Mucosa of descending colon (tissue), 3 donors: ENCODE data around the gene ERBB4. TPM values are rescaled to one million over a fixed set of nuclear protein-coding genes. Genes with fewer than 3 reads are reported as not detected.
"Not testable (repeated sequence)": the region's sequence is repeated elsewhere in the genome, so short reads cannot be mapped to it uniquely, and the experiment has no call there.

Source experiments
- ATAC-seq: fragments of 200-7000 bp; cut with Tn5 transposase; one replicate; pipeline ENCODE4 v1.9.1; 2020; ENCODE audit warnings: mild to moderate bottlenecking, moderate library complexity
- DNase-seq, 3 donors: peaks; one replicate each; pipeline ENCODE4 v3.0.0-alpha.2; 2020
- H3K36me3 ChIP-seq: fragments of 200-600 bp; one replicate; pipeline ENCODE4 v1.8.0; 2021; ENCODE audit warnings: low read depth, mild to moderate bottlenecking
- H3K4me1 ChIP-seq: fragments of 200-600 bp; one replicate; pipeline ENCODE4 v1.8.0; 2021; ENCODE audit warnings: low read depth, mild to moderate bottlenecking
- H3K4me3 ChIP-seq: fragments of 200-600 bp; one replicate; pipeline ENCODE4 v1.8.0; 2021; ENCODE audit warnings: mild to moderate bottlenecking
- H3K9me3 ChIP-seq: fragments of 200-600 bp; one replicate; pipeline ENCODE4 v1.8.0; 2021; ENCODE audit warnings: mild to moderate bottlenecking
- intact Hi-C, 2 donors: fragments of 100-400 bp; cut with DNase I in 1 of 2; cut with micrococcal nuclease in 1 of 2; formaldehyde crosslinking; loops; one replicate each; pipeline versions ENCODE4 v1.11.0 to v1.11.1; 2022; cut with DNase I, micrococcal nuclease
- total RNA-seq, 3 donors: library from RNA; stranded (reverse); fragmentation: NEBNext Ultra II Directional in 2 of 3; extraction: Animal tissue kit (Norgen Biotek cat#: 25700) in 2 of 3; gene quantifications; one replicate each; pipeline versions ENCODE4 v1.2.1 to v1.2.4, GENCODE V29; 2021 to 2023
- TF ChIP-seq, protein P1 (sequence below): fragments of 200-600 bp; IDR thresholded peaks from one replicate; pipeline ENCODE4 v1.8.0; 2022; ENCODE audit warnings: antibody characterized with exemption, mild to moderate bottlenecking
- donor health status: DM: no; HTN: no; CAD: no; lungs with moderate emphysema.
- donor health status: DM: no; HTN: no; CAD: no.
- donor health status: DM: no; HTN: yes; CAD: no.

The ERBB4 gene
- total RNA-seq, 3 donors from 2014 or later, result 0.05 to 0.25 TPM; not detected in 1

DNA sequence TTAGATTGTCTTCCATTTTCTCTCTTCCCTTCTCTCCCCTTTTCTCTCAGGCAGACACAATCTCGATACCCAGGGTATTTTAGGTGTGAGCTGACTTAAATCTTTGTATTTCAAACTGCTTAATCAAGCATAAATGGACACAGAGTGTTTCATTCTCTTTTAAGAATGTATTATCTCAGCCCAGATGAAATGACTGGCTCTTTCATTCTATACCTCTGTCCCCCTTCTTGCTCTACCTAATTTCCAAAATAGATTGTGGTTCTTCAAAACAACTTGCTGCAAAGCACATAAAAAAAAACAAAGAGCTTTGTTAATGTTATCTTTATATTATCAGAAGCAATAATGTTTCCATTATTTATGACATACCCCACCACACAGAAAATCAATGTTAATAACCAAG is 514.6 kb downstream of the ERBB4 start:
- TF ChIP-seq, protein P1, sequence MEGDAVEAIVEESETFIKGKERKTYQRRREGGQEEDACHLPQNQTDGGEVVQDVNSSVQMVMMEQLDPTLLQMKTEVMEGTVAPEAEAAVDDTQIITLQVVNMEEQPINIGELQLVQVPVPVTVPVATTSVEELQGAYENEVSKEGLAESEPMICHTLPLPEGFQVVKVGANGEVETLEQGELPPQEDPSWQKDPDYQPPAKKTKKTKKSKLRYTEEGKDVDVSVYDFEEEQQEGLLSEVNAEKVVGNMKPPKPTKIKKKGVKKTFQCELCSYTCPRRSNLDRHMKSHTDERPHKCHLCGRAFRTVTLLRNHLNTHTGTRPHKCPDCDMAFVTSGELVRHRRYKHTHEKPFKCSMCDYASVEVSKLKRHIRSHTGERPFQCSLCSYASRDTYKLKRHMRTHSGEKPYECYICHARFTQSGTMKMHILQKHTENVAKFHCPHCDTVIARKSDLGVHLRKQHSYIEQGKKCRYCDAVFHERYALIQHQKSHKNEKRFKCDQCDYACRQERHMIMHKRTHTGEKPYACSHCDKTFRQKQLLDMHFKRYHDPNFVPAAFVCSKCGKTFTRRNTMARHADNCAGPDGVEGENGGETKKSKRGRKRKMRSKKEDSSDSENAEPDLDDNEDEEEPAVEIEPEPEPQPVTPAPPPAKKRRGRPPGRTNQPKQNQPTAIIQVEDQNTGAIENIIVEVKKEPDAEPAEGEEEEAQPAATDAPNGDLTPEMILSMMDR, result no peak
- ATAC-seq, result no peak
- Histone ChIP-seq H3K9me3 (no peaks in the 10 kb centered on the region), H3K36me3 (no peaks in the 10 kb centered on the region), H3K4me3 (no peak overlapping the region), H3K4me1 (no peaks in the 10 kb centered on the region)
- no peak for DNase-seq
- intact Hi-C loops, result no loop called here

DNA sequence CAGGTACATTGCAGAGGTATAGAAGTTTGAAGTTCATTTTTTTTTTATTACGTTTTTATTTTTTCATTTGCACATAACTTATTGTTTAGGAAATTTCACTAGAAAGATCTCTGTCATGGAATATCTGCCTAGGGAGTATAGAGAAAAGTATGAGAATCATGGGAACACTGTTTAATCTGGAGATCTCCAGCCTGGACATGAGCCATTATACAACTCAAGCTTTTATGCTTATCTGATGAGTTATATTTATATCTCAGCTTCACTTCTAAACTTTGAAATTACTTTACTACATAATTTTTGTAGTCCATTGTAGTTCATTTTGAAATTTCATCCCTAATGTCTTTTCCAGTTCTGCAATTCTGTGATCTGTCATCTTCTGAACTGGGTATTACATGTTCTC is 515.6 kb downstream of the ERBB4 start:
- H3K36me3 ChIP-seq, result no peaks in the 10 kb centered on the region
- DNase-seq, result no peak
- H3K4me3 ChIP-seq, result no peak overlapping the region
- H3K9me3 ChIP-seq, result no peaks in the 10 kb centered on the region
- no peak for ATAC-seq
- no peaks in the 10 kb centered on the region for H3K4me1 ChIP-seq
- TF ChIP-seq, protein P1, result no peak
- intact Hi-C loops, result no loop called here

DNA sequence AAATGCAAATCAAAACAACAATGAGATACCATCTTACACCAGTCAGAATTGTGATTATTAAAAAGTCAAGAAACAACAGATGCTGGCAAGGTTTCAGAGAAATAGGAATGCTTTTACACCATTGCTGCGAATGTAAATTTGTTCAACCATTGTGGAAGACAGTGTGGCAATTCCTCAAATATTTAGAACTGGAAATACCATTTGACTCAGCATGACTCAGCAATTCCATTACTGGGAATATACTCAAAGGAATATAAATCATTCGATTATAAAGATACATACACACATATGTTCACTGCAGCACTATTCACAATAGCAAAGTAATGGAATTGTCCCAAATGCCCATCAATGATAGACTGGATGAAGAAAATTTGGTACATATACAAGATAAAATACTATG is 516.7 kb downstream of the ERBB4 start:
- Histone ChIP-seq H3K9me3 (no peaks in the 10 kb centered on the region), H3K4me3 (no peak overlapping the region), H3K36me3 (no peaks in the 10 kb centered on the region), H3K4me1 (no peaks in the 10 kb centered on the region)
- ATAC-seq (no peak), DNase-seq (no peak)
- TF ChIP-seq, protein P1, result no peak
- intact Hi-C loops, result no loop called here

DNA sequence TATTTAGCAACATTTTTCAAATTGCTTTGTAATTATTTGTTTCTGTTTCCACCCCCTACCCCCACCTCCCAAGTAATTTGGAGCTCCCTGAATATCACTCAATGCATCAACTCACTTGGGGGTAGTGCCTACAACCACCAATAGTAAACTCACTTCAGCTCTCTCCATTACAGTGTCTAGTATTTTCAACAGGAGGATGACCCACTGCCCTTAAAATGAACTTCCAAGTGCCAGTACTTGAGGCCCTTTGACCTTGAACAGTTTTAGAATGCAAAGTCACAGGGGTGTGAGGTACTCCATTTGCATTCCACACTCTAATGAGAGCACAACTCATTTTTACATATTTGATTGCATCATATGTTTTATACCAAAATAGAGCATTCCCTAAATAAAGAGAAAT is 523.0 kb downstream of the ERBB4 start:
- ATAC-seq (no peak), DNase-seq (no peak)
- H3K4me3 ChIP-seq, result no peak overlapping the region
- H3K4me1 ChIP-seq, result no peaks in the 10 kb centered on the region
- no peaks in the 10 kb centered on the region for H3K9me3 ChIP-seq
- no peaks in the 10 kb centered on the region for H3K36me3 ChIP-seq
- TF ChIP-seq, protein P1, result no peak
- intact Hi-C loops, result no loop called here

DNA sequence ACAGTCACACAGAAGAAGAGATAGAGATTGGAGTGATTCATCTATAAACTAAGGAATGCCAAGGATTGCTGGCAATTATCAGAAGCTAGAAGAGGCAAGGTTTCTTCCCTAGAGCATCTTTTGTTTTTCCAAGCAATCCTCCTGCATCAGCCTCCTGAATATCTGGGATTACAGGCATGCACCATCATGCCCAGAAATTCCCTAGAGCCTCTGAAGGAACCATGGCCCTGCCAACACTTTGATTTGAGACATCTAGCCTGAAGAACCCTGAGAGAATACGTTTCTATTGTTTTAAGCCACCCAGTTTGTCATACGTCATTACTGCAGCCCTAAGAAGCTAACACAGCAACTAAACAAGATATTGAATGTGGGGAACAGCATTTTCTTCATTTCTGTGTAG is 525.0 kb downstream of the ERBB4 start:
- TF ChIP-seq, protein P1, result no peak
- H3K36me3 ChIP-seq, result no peaks in the 10 kb centered on the region
- ATAC-seq (no peak), DNase-seq (no peak)
- H3K4me3 ChIP-seq, result no peak overlapping the region
- no peaks in the 10 kb centered on the region for H3K9me3 ChIP-seq
- H3K4me1 ChIP-seq, result no peaks in the 10 kb centered on the region
- intact Hi-C loops, result no loop called here

DNA sequence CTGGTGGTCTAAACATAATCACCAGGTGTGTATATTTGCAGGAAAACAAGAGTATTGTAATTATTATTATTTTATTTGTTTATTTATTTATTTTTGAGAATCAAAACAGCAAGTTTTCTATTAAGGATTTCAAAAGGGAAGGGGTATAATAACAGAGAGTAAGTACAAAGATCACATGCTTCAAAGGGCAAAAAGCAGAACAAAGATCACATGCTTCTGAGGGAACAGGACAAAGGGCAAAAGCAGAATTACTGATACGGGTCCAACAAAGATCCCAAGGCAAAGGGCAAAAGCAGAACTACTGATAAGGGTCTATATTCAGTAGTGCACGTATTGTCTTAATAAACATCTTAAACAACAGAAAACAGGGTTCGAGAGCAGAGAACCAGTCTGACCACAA is 528.3 kb downstream of the ERBB4 start:
- H3K4me3 ChIP-seq, ATAC-seq, DNase-seq, H3K9me3 ChIP-seq, H3K4me1 ChIP-seq, intact Hi-C loops, H3K36me3 ChIP-seq: not testable (repeated sequence)
